Daoy (cell line): ENCODE measurements around the gene OSBP. TPM values are rescaled to one million over a fixed set of nuclear protein-coding genes. Genes with fewer than 3 reads are reported as not detected.
"Not testable (repeated sequence)": the region's sequence is repeated elsewhere in the genome, so short reads cannot be mapped to it uniquely, and the experiment has no call there.

ENCODE experiments used
- DNase-seq: peaks from one replicate; pipeline ENCODE4 v3.0.0-alpha.2; 2015; ENCODE audit warnings: low read depth
- total RNA-seq: library from RNA; depleted of rRNA; stranded (reverse); fragments of >200 nt; shearing (Covaris generic); gene quantifications from 2 replicates; pipeline ENCODE4 v1.2.3, GENCODE V29; 2014; rRNA removed

Gene OSBP
- total RNA-seq, 1 experiment from 2014 or later: 21.5 TPM

- peak; percentile 71 for DNase-seq
Observed at GRCh38 chr11:59551659-59552521, 63.7 kb downstream of the OSBP start.

- DNase-seq: peak; percentile 89
Observed at GRCh38 chr11:59550842-59551658, 64.5 kb downstream of the OSBP start.

GRCh38 chr11:59550368-59550841, 65.2 kb downstream of the OSBP start:
- DNase-seq: peak; percentile 97

- DNase-seq: no peak
Observed at GRCh38 chr11:59548309-59548656, 67.3 kb downstream of the OSBP start.

- not testable (repeated sequence) for DNase-seq
Observed at GRCh38 chr11:59547605-59548308, 67.8 kb downstream of the OSBP start.

- DNase-seq: peak; percentile 64
Observed at GRCh38 chr11:59545179-59546020, 70.2 kb downstream of the OSBP start.

- DNase-seq: no peak
Observed at GRCh38 chr11:59544869-59545178, 70.8 kb downstream of the OSBP start.

- DNase-seq: not testable (repeated sequence)
Observed at GRCh38 chr11:59543713-59544112, 71.9 kb downstream of the OSBP start.

- no peak for DNase-seq
Observed at GRCh38 chr11:59542142-59542810, 73.3 kb downstream of the OSBP start.

- no peak for DNase-seq
Observed at GRCh38 chr11:59534676-59535075, 80.9 kb downstream of the OSBP start.

GRCh38 chr11:59532620-59533019, 83.0 kb downstream of the OSBP start:
- DNase-seq: no peak

- no peak for DNase-seq
Observed at GRCh38 chr11:59528711-59529110, 86.9 kb downstream of the OSBP start.

Other genes starting within 250 kb of the OSBP start
- not detected in 2 replicates for gene OR5A2, start 189.4 kb downstream of the OSBP start, total RNA-seq
- not detected in 2 replicates for gene OR5A1, start 179.3 kb downstream of the OSBP start, total RNA-seq
- gene OR4D6, start 158.8 kb downstream of the OSBP start, total RNA-seq: not detected in 2 replicates
- gene OR4D10, start 142.5 kb downstream of the OSBP start, total RNA-seq: not detected in 2 replicates
- not detected in 2 replicates for gene OR4D11, start 112.2 kb downstream of the OSBP start, total RNA-seq
- not detected in 2 replicates for gene OR4D9, start 104.2 kb downstream of the OSBP start, total RNA-seq
- gene PATL1, start 53.3 kb upstream of the OSBP start, total RNA-seq: 12.7 and 16.1 TPM in 2 replicates
- gene OR10V1, start 98.1 kb upstream of the OSBP start, total RNA-seq: not detected in 2 replicates
- 21.3 and 22.1 TPM in 2 replicates for gene STX3, start 139.6 kb upstream of the OSBP start, total RNA-seq
- gene MRPL16, start 195.0 kb upstream of the OSBP start, total RNA-seq: 55.0 and 66.6 TPM in 2 replicates
- not detected in 2 replicates for gene CBLIF, start 229.7 kb upstream of the OSBP start, total RNA-seq